A549 treated with AZD2906 at 1 μM for 4 hours (cell line): Measurements from ENCODE around the gene RAB5B. TPM values are rescaled to one million over a fixed set of nuclear protein-coding genes. Genes with fewer than 3 reads are reported as not detected.

ENCODE experiments used
- total RNA-seq: library from RNA; stranded (reverse); fragments of 200-300 nt; extraction: Qiagen RNA extraction; gene quantifications from 5 replicates; pipeline ENCODE4 v1.2.3, GENCODE V29; 2022

Gene RAB5B
- 26.2 to 33.8 TPM (median 32.7 TPM) in 5 replicates for total RNA-seq

DNA sequence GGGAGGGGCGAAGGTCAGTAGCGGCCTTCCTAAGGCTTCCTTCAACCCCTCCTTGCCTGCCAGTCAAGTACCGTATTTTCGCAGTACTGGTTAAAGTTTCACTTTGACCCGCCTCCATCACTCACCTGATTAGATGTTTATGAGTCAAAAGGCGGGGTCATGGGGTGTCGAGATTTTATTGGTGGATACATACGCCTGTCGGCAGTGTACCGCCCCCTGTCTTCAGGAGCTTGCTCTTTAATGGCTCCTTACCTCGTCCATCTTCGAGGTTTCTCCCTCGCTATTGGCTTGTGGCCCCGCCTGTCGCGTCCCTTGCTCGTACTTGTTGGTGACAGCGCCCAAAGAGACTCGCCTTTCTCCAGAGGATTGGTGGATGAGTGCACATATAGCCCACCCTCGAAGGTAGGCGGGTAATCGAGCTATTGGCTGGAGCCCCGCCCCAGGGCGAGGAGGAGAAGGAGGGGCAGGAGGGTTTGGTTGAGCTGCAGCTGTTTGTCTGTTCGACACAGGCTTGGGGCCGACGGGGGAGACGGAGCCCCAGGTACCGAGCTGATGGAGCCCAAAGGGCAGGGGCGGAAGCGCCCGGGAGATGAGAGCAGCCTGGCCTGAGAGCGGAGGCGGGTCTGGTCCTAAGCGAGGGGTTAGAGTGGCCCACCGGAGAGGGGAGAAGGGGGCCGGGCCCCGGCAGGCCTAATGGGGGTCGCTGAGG, at the start of gene RAB5B:
TSS of gene RAB5B (plus strand) at position 480 of the 709 bp plus-strand sequence. CDS start 12,883 bp downstream, outside the sequence.

GRCh38 chr12:55927588-55928502, 46.0 kb upstream of the RAB5B start, which contains the start of gene PYM1:
Gene PYM1, minus strand, starts transcription at chr12:55927894. Its CDS starts 133 bp downstream, at chr12:55927761.

DNA sequence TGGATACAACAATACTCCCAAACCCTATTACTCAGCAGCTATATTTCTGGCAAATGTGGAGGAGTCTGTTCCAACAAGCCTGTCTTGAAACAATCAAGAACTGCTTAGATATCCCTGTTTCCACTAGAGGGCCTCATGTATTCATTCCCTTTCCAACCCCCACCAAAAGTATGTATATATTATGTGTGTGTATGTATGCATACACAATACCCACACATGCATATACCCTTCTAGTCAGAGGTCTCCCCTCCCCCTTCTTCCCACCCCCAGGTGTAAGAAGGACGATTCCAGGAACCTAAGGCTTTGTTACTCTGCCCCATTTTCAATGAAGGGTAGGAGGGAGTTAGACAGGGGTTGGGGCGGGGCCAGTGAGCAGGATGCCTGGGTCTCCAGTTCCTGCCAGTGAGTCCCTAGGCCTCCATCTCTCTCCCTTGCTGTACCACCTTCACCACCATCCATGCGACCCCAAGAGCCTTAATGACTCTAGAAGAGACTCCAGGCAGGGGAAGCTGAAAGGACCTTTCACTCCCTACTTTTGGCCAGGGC, 43.0 kb upstream of the RAB5B start, which contains the start of gene DGKA:
TSS of gene DGKA (plus strand) at position 392 of the 546 bp plus-strand sequence. CDS start 5,342 bp downstream, outside the sequence.

DNA sequence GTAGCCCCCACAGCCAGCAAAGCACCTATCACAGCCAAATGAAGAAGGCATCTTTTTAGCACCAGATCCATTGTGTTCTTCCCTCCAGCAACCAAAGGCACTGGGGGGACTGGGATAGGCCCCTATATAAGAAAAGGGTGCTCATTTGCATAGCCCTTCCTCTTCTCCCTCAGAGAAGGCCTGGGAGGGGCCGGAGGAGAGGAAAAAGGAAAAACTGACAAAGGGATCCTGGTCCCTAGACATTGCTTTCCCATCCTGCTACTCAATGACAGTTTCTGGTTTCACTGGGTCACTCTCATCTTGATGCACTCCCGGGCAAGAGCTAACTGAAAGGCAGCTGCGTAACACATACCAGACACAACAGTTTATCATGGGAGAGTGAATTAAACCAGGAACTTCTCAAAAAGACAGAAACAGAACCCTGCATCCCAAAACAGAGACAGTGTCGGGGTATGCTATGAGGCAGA, 7.9 kb upstream of the RAB5B start, which contains the start of gene PMEL:
TSS of gene PMEL (minus strand) at position 102 of the 467 bp plus-strand sequence. CDS start at position 71, 31 bp downstream.

DNA sequence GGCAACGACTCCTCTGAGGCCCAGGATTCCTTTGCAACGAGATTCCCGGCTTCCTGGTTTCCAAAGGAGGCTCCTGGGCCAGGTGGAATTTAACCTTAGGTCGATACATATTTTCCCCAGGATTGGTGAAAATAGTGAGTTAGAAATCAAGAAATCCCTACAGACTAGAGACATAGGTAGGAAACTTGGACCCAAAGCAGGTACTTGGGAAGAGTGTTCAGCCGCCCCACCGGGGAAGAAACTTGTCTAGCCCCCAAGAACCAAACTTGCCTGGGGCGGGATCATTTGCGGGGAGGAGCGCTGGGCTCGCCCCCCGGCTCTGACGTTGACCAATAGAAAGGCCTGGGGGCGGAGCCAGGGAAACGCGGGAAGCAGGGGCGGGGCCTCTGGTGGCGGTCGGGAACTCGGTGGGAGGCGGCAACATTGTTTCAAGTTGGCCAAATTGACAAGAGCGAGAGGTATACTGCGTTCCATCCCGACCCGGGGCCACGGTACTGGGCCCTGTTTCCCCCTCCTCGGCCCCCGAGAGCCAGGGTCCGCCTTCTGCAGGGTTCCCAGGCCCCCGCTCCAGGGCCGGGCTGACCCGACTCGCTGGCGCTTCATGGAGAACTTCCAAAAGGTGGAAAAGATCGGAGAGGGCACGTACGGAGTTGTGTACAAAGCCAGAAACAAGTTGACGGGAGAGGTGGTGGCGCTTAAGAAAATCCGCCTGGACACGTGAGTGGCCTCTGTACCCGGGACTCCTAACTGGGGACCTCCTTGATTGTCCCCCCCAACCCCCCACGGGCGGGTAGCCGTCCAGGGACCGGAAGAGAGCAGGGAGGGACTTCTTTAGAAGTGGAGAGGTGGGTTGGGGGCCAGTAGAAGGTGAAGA, 7.2 kb upstream of the RAB5B start, which contains the start of gene CDK2:
TSS of gene CDK2 (plus strand) at position 423 of the 874 bp plus-strand sequence. CDS start at position 602, 179 bp downstream.

DNA sequence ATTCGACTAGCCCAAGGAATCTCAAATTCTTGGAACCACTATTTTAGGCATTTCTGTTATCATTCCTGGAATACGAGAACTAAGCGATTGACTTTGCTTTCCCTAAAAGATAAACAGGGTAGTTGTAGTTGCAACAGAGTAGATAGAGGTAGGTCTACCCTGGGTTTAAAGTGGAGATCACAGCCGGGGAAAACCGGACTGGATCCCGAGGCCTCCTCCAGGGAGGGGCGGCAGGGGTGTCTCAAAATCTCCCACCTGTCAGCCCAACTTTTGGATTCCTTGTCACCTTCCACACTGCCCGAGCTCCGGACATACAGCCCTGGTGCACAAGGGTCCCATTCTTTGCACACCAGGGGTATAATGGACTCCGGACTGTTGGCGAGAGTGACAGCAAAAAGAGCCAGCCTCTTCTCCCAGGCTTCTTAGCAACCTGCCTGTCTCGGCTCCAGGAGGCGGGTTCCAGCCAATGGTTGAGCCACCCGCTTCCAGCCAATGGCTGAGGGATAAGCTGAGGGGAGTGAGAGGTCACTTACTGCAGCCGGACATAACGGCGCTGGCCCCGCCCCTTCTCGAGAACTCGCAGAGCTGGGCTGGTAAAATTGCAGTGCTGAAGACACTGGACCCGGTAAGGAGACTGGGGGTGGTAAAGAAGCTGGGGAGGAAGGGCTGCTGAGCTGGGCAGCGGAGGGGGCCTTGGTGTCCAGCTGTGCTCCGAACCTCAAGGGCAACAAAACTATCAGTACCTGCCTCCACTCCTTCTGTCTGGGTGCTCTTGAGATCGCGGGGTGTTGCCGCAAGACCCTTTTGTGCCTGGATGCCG, 23.0 kb downstream of the RAB5B start, which contains the start of gene SUOX:
TSS of gene SUOX (plus strand) at position 562 of the 820 bp plus-strand sequence. CDS start 4,946 bp downstream, outside the sequence.

DNA sequence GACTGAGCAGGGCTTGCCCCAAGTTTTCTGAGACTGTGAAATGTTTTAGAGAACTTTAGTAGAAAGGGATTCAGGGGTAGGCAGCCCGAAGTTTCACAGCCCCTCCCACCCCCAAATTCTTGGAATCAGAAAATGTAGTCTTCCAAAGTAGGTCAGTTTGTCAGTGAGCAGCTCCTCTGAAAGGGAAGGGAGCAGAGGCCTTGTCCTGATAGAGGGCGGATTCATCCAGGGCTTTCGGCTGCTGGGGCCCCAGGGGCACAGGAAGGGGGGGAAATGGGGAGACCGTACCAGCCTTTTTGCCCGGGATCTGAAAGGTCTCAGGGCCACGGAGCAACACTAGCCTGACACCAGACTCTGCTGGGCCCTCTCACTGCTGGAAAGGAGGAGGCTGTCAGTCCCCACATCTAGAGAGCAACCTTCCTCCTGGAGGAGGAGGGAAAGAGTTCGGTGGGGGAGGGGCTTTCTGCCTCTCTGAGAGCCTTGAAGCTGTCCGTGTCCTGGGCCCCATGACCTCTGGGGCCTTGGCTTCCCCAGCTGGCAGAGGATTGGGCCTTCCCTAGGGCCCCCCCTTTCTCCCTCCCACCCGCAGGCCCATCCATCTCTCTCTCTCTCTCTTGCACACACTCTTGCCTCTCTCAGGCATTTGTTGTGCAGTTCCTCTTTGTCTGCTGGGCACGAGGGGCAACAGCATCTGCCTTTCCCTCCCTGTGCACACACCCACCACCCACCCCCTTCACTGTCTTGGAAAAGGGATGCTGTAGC, 46.7 kb downstream of the RAB5B start, which contains the start of gene IKZF4:
TSS of gene IKZF4 (plus strand) at position 621 of the 762 bp plus-strand sequence. CDS start 451 bp downstream, outside the sequence.

DNA sequence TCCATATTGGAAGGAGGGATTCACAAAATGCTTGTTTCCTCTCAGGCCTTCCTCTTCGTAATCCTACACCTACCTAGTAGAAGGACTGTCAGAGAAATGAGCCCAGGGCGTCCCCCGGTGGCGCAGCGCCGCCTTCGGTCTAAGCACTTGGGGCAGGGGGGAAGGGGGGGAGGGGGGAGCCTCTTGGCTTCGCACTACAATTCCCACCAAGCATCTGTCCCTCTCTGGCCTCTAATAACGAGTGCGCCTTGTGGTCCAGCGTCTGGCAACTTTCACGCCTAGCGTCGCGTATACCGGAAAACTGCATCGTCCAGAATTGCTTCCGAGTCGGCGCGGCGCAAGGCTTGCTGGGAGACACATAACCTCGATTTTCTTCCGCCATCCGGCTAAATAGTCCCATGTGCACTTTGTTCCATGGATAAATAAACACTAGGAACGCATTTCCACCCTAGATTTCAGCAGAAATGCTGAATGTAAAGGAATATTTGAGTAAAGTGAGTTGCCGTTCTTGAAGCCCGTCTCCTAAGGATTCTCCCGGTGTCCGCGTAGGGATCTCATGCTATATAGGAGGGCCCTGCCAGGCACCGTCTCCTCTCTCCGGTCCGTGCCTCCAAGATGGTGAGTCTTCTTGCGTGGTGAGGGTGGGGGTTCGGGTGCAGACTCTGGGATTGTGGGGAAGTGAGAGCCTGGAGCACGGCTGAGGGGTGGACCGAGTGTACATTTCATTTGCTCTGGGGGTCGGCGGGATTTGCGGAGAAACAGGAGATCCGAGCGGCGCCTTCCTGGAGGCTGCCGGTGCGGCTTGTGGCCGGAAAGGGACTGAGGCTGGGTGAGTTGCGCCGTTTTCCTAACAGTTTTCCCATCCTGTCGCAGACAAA, 67.9 kb downstream of the RAB5B start, which contains the start of gene RPS26:
TSS of gene RPS26 (plus strand) at position 367 of the 878 bp plus-strand sequence. CDS start at position 616, 249 bp downstream.

Other genes starting within 250 kb of the RAB5B start
- gene CD63, start 245.1 kb upstream of the RAB5B start, total RNA-seq: 655 to 710 TPM (median 681 TPM) in 5 replicates
- gene GDF11, start 231.0 kb upstream of the RAB5B start, total RNA-seq: 2.9 to 4.9 TPM (median 3.9 TPM) in 5 replicates
- 90.0 to 127 TPM (median 91.7 TPM) in 5 replicates for gene SARNP, start 156.4 kb upstream of the RAB5B start, total RNA-seq
- 67.3 to 104 TPM (median 102 TPM) in 5 replicates for gene ORMDL2, start 156.0 kb upstream of the RAB5B start, total RNA-seq
- gene DNAJC14, start 144.5 kb upstream of the RAB5B start, total RNA-seq: 19.2 to 27.1 TPM (median 21.6 TPM) in 5 replicates
- 0.35 to 0.85 TPM (median 0.39 TPM) in 5 replicates for gene MMP19, start 131.1 kb upstream of the RAB5B start, total RNA-seq
- gene PYM1, start 46.2 kb upstream of the RAB5B start, total RNA-seq: 40.4 to 44.4 TPM (median 41.2 TPM) in 5 replicates
- 17.8 to 23.2 TPM (median 20.7 TPM) in 5 replicates for gene DGKA, start 42.9 kb upstream of the RAB5B start, total RNA-seq
- gene PMEL, start 8.0 kb upstream of the RAB5B start, total RNA-seq: 0.70 to 1.5 TPM (median 1.1 TPM) in 5 replicates
- gene CDK2, start 7.2 kb upstream of the RAB5B start, total RNA-seq: 46.6 to 56.3 TPM (median 54.0 TPM) in 5 replicates
- gene SUOX, start 23.2 kb downstream of the RAB5B start, total RNA-seq: 7.5 to 10.0 TPM (median 8.7 TPM) in 5 replicates
- 2.0 to 3.0 TPM (median 2.5 TPM) in 5 replicates for gene IKZF4, start 47.0 kb downstream of the RAB5B start, total RNA-seq
- gene RPS26, start 67.8 kb downstream of the RAB5B start, total RNA-seq: 589 to 809 TPM (median 704 TPM) in 5 replicates
- gene ERBB3, start 106.1 kb downstream of the RAB5B start, total RNA-seq: 0.98 to 2.4 TPM (median 1.1 TPM) in 5 replicates
- 263 to 349 TPM (median 284 TPM) in 5 replicates for gene PA2G4, start 130.5 kb downstream of the RAB5B start, total RNA-seq
- gene RPL41, start 142.6 kb downstream of the RAB5B start, total RNA-seq: 4,788 to 5,894 TPM (median 5,599 TPM) in 5 replicates
- 2.6 to 4.1 TPM (median 2.8 TPM) in 5 replicates for gene ZC3H10, start 144.2 kb downstream of the RAB5B start, total RNA-seq
- gene ESYT1, start 154.2 kb downstream of the RAB5B start, total RNA-seq: 59.6 to 64.9 TPM (median 64.2 TPM) in 5 replicates
- gene MYL6B, start 178.5 kb downstream of the RAB5B start, total RNA-seq: 69.1 to 84.7 TPM (median 80.8 TPM) in 5 replicates
- 2,187 to 2,775 TPM (median 2,288 TPM) in 5 replicates for gene MYL6, start 184.3 kb downstream of the RAB5B start, total RNA-seq
- 28.2 to 35.7 TPM (median 31.2 TPM) in 5 replicates for gene SMARCC2, start 215.4 kb downstream of the RAB5B start, total RNA-seq
- 21.7 to 26.5 TPM (median 25.1 TPM) in 5 replicates for gene RNF41, start 247.8 kb downstream of the RAB5B start, total RNA-seq